GM23248 (cell line): ENCODE measurements around the gene TMEM163.

ENCODE experiments used
- EZH2 ChIP-seq: fragments of 200-600 bp; sonication (generic); IDR thresholded peaks from 2 replicates; pipeline ENCODE4 v1.6.1; 2018; ENCODE audit warnings: antibody characterized with exemption, mild to moderate bottlenecking; ENCODE audit not compliant: insufficient read depth, poor library complexity, severe bottlenecking
- EZH2phosphoT487 ChIP-seq: fragments of 200-600 bp; sonication (generic); IDR thresholded peaks from 2 replicates; pipeline ENCODE4 v1.6.1; 2018; ENCODE audit warnings: antibody characterized with exemption, moderate library complexity, mild to moderate bottlenecking, low read depth; ENCODE audit not compliant: insufficient read depth

DNA sequence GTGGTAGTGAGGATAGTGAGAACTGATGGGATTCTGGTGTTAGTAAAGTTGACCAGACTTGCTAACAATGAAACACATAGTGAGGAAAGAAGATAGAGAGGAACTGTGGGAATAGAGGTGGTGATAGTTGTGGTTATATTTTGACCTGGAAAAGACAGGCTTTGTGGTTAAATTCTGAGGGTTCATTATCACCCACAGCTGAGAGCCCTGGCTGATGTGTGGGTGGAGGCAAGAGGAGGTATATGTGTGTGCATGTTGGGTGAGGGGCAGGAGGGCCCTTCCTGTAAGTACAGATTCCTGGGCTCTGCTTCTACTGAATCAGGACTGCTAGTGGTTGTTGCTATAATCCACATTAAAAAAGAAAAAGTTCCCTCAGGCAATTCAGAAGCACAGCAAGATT is 26.2 kb upstream of the TMEM163 start:
- TF ChIP-seq EZH2: no peak
- TF ChIP-seq EZH2phosphoT487: no peak
